Ovary (tissue), 9 donors: Measurements from ENCODE around the gene BICRAL. TPM values are rescaled to one million over a fixed set of nuclear protein-coding genes. Genes with fewer than 3 reads are reported as not detected.

Experiments
- DNase-seq, 5 donors: peaks; one replicate each; pipeline ENCODE4 v3.0.0-alpha.2; 2019 to 2020
- H3K27ac ChIP-seq, 2 donors: fragments of 200-600 bp; one replicate each; pipeline versions ENCODE4 v1.5.1 to v1.8.0; 2019 to 2022
- H3K27me3 ChIP-seq: fragments of 200-600 bp; one replicate; pipeline ENCODE4 v1.8.0; 2022
- H3K36me3 ChIP-seq: fragments of 200-600 bp; sonication (generic); one replicate; pipeline ENCODE4 v1.5.1; 2019
- H3K4me1 ChIP-seq: one replicate; pipeline ENCODE4 v1.8.1; 2013; ENCODE audit warnings: mild to moderate bottlenecking, moderate library complexity; ENCODE audit not compliant: insufficient read depth
- H3K4me3 ChIP-seq: fragments of 200-600 bp; sonication (generic); one replicate; pipeline ENCODE4 v1.5.1; 2017
- H3K9me3 ChIP-seq, 2 donors: fragments of 200-600 bp in 1 of 2; sonication (generic) in 1 of 2; one replicate each; pipeline versions ENCODE4 v1.5.1 to v1.8.1; 2013 to 2019; ENCODE audit warnings: mild to moderate bottlenecking in 1 of 2, moderate library complexity in 1 of 2
- CTCF ChIP-seq, 3 donors: fragments of 450-650 bp in 2 of 3; fragments of 200-600 bp in 1 of 3; IDR thresholded peaks; one replicate each; pipeline versions ENCODE4 v1.5.1 to v1.8.0; 2016 to 2022; ENCODE audit warnings: antibody characterized with exemption in 3 of 3, mild to moderate bottlenecking in 1 of 3
- EP300 ChIP-seq: sonication (generic); formaldehyde crosslinking; IDR thresholded peaks from one replicate; pipeline ENCODE4 v1.6.1; 2017; ENCODE audit warnings: antibody characterized with exemption
- POLR2A ChIP-seq: fragments of 450-650 bp; IDR thresholded peaks from one replicate; pipeline ENCODE4 v1.6.1; 2017; ENCODE audit warnings: antibody characterized with exemption, mild to moderate bottlenecking, moderate library complexity
- WGBS, 3 donors: extraction: QIAGEN DNeasy Blood & Tissue Kit in 1 of 3; methylation state at CpG; one replicate each; pipeline versions ENCODE4 v1.1.5 to v1.1.7; 2013 to 2017; 5-methylcytosine and 5-hydroxymethylcytosine counted together
- intact Hi-C, 4 donors: fragments of 100-400 bp; cut with DNase I; formaldehyde crosslinking; loops; one replicate each; pipeline versions ENCODE4 v1.11.0 to v1.15.1; 2022 to 2023
- polyA plus RNA-seq, 2 donors: library from polyadenylated mRNA; stranded (reverse); fragments of 200-250 nt in 1 of 2; fragments of 350-450 nt in 1 of 2; fragmentation: Illumina TruSeq in 1 of 2; extraction: RNeasy Lipid Tissue Mini Kit (QIAGEN cat#74804) in 1 of 2; gene quantifications; one replicate each; pipeline ENCODE4 v1.2.3, GENCODE V29; 2013 to 2014
- total RNA-seq, 7 donors: library from RNA; depleted of rRNA in 2 of 7; stranded (reverse); fragments of >200 nt in 2 of 7; fragmentation: NEBNext Ultra II Directional in 3 of 7; extraction: Animal tissue kit (Norgen Biotek cat#: 25700) in 3 of 7; gene quantifications; one replicate each; pipeline versions ENCODE4 v1.1.0 to v1.2.4, GENCODE V29; 2016 to 2023
- donor health status: DM: no; HTN: no; CAD: no; lungs with moderate emphysema.
- donor health status: DM: no; HTN: no; CAD: no.
- donor health status: Bipolar disorder and iron deficiency.
- donor health status: DM: yes; HTN: yes; CAD: no.
- donor health status: DM: no; HTN: no; CAD: no.
- donor health status: DM: yes; HTN: yes; CAD: no.

Gene BICRAL
- total and polyA plus RNA-seq, 9 donors: 10.5 to 27.1 (median 24.9) TPM

GRCh38 chr6:42851599-42851998 is 69.7 kb downstream of the BICRAL start:
- WGBS, 3 donors: 95% methylated on average over 2 of the region's 2 CpGs
- TF ChIP-seq POLR2A: no peak
- TF ChIP-seq EP300: no peak
- no peak for TF ChIP-seq CTCF (IDR thresholded peaks at IDR 0.05)
- no peak for DNase-seq
- no peaks in the 10 kb centered on the region for H3K9me3 ChIP-seq
- H3K27me3 ChIP-seq: no peaks in the 10 kb centered on the region
- no peak overlapping the region for H3K4me3 ChIP-seq
- intact Hi-C loops: no loop called here
- H3K27ac ChIP-seq: no peak overlapping the region
- no peaks in the 10 kb centered on the region for H3K4me1 ChIP-seq
- H3K36me3 ChIP-seq: no peaks in the 10 kb centered on the region

GRCh38 chr6:42860036-42860435 is 78.2 kb downstream of the BICRAL start:
- Histone ChIP-seq H3K27ac (no peak overlapping the region), H3K4me3 (no peak overlapping the region), H3K4me1 (no peaks in the 10 kb centered on the region), H3K27me3 (no peaks in the 10 kb centered on the region), H3K9me3 (no peaks in the 10 kb centered on the region), H3K36me3 (no peaks in the 10 kb centered on the region)
- DNase-seq: no peak
- no peak for TF ChIP-seq POLR2A
- TF ChIP-seq CTCF (IDR thresholded peaks at IDR 0.05): no peak
- TF ChIP-seq EP300: no peak
- intact Hi-C loops: no loop called here
- WGBS, 3 donors: 82 to 94% (median 86%) methylated on average over 1 of the region's 1 CpG

DNA sequence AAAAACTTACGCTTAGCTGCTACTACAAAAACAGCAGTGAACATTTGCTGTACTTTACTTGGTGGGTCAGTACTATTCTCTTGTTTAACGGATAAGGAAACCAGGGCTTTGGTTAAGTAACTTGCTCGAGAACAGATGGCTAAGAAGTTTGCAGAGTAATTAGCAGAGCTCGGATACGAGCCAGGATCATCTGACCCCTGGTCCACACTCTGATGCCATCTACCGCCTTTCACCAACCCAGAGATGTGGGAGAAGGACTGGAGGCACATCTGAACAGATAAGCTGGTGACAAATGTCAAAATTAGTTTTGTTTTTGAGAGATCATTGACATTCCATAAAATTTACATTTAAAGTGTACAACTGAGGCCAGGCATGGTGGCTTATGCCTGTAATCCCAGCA is 78.6 kb downstream of the BICRAL start:
- H3K27me3 ChIP-seq: no peaks in the 10 kb centered on the region
- H3K4me3 ChIP-seq: no peak overlapping the region
- no peaks in the 10 kb centered on the region for H3K9me3 ChIP-seq
- TF ChIP-seq CTCF (IDR thresholded peaks at IDR 0.05): no peak
- no peak for TF ChIP-seq EP300
- no peak for TF ChIP-seq POLR2A
- no peaks in the 10 kb centered on the region for H3K4me1 ChIP-seq
- H3K27ac ChIP-seq: no peak overlapping the region
- 90 to 92% (median 91%) methylated on average over 6 of the region's 6 CpGs for WGBS, 3 donors
- DNase-seq: no peak
- intact Hi-C loops: no loop called here
- no peaks in the 10 kb centered on the region for H3K36me3 ChIP-seq

DNA sequence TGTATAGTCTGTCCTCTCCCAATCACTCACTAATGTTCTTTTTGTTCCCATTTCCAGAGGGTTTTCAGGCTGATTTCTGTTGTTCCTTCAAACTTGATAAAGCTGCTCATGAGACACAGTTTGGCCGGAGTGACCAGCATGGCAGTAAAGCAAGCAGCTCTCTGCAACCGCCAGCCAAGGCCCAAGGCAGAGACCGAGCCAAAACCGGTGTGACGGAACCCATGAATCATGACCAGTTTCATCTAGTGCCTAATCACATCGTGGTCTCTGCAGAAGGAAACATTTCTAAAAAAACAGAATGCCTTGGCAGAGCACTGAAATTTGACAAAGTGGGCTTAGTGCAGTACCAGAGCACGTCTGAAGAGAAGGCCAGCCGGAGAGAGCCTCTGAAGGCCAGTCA is 82.8 kb downstream of the BICRAL start:
- DNase-seq: peak in 1 of 5 donors; percentile 39
- TF ChIP-seq CTCF (IDR thresholded peaks at IDR 0.05) (no peak), POLR2A (no peak), EP300 (no peak)
- 73 to 79% (median 77%) methylated on average over 8 of the region's 8 CpGs for WGBS, 3 donors
- Histone ChIP-seq H3K9me3 (no peaks in the 10 kb centered on the region), H3K4me3 (no peak overlapping the region), H3K4me1 (no peaks in the 10 kb centered on the region), H3K27ac (no peak overlapping the region), H3K36me3 (no peaks in the 10 kb centered on the region), H3K27me3 (no peaks in the 10 kb centered on the region)
- intact Hi-C loops: no loop called here
